ENCODE measurements around the gene PREX1.

PREX1 gene

DNA sequence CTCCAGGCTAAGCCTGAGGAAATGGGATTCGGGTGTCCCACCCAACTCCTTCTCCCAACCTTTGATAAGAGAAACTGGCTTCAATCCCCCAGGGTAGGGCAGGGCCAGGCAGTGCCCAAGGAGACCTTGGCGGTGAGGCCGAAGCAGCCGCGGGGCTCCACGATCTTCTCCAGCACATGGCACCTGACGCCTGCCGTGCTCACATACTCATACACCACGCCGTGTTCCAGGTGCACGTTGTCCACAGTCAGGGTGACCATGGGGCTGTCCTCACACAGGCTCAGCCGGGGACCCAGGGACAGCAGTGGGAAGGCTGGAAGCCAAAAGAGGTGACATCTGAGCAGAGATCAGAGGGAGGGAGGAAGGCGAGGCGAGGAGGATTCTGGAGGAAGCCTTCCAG is 176.5 kb downstream of the PREX1 start:
- no peak for DNase-seq

DNA sequence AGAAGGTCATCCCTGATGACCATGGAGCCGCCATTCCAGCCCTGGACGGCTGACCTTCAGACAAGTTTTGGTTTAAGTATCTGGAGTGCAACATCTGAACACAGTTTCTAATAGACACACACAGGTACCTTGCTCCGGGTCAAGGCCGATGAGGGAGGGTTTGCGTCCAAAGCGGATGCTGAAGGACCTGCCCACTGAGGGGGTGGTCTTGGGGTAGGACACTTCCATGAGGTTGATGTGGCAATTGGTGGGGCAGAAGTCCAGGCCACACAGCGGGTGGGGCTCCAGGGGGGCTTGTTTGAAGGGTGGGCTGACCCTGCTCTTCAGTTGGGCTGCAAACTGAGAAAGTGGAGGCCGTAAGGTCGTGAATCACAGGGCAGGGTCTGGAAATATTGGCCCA is 177.9 kb downstream of the PREX1 start:
- DNase-seq = no peak

DNA sequence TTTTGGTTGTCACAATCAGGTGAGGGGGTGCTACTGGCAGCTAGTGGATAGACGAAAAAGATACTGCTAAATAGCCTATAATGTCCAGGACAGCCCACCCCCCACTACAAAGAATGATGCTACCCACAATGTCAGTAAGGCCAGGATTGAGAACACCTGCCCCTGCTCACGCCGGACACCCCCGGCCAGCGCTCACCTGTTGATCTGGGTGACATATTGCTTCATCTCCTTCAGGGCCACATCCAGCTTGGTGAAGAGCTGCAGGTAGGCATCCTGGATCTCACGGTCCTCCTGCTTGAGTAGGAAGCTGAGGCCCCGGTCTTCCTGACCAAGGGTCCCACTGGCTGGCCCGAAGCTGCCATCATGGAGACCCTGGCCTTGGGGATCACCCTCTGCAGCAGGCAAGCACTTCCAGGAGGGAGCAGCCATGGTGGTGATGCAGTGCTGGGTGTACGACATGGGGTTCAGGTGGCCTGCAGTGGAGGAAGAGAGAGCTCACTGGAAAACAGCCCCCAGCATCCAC is 178.6 kb downstream of the PREX1 start:
- DNase-seq = no peak

DNA sequence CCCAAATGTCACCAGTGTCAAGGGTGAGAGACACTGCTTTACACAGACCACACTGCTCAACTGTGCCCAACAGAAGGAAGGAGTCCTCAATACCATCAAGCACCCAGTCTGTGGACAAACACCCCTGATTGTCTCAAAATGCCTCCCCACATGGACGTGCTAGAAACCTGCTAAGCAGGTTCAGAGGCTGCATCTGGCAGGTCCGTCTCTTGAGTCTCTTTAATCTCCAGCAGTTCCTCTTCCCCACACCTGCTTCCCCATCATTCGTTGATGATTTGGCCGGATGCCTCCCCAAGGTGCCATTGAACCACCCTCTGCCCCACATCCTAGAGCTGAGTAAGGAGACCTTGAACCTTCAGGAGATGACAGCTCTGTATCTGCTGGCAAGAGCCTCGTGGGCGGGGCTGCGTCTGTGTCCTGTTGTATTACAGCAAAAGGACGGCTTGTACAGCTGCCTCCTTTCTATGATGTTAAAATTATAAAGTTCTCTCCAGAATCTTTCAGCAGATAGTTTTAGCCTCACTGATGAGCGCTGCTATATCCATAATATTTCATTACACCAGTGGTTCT is 179.2 kb downstream of the PREX1 start:
- no peak for DNase-seq

DNA sequence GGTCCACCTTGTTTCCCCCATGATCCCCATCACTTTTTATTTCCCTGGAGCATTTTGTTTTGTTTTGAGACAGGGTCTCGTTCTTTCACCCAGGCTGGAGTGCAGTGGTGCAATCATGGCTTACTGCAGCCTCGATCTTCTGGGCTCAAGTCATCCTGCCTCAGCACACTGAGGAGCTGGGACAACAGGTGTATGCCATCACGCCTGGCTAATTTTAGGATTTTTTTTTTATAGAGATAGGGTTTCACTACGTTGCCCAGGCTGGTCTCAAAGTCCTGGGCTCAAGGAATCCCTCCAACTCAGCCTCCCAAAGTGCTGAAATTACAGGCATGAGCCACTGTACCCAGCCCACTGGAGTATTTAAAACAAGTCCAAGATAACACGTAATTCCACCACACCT is 179.9 kb downstream of the PREX1 start:
- no peak for DNase-seq

DNA sequence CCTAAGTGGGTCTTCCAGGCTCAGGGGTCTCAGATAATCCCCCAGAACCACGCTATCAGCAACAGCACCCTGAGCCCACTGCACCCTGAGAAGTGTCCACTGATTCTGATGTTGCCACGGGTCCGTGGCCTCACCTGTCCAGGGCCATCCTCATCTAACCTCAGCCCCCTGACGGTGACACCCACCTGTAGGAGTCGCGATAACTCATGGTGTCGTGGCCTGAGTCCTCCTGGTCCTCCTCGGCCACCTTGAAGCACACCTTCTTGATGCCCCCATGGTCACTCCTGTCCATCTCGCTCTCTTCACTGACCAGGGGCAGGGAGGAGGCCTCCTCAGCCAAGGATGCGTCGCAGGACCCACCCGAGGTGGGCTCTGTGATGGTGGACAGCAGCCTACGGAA is 182.1 kb downstream of the PREX1 start:
- DNase-seq = no peak

DNA sequence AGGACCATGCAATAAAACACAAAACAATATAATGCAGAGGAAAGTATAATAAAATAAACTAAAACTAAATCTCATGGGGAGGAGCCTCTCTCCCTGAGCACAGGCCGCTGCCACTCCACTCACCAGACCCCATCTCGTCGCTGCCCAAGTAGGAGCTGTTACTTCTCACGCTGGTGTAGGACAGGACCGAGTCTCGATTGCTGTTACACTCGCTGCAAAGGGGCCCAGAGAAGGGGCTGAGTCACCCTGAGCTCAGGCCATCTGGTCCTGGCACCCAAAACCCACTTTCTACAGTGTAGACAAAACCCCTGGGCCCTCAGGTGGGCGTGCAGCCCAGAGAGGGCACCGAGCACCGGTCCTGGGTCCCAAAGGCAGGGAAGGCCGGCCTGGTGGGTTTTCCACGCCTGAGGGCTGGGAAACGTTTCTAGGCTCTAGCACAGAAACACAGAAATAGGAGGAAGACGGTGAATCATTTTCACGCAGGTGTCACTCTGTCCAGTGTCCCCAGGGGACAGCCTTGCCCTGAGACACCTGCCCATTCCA is 183.4 kb downstream of the PREX1 start:
- no peak for DNase-seq

DNA sequence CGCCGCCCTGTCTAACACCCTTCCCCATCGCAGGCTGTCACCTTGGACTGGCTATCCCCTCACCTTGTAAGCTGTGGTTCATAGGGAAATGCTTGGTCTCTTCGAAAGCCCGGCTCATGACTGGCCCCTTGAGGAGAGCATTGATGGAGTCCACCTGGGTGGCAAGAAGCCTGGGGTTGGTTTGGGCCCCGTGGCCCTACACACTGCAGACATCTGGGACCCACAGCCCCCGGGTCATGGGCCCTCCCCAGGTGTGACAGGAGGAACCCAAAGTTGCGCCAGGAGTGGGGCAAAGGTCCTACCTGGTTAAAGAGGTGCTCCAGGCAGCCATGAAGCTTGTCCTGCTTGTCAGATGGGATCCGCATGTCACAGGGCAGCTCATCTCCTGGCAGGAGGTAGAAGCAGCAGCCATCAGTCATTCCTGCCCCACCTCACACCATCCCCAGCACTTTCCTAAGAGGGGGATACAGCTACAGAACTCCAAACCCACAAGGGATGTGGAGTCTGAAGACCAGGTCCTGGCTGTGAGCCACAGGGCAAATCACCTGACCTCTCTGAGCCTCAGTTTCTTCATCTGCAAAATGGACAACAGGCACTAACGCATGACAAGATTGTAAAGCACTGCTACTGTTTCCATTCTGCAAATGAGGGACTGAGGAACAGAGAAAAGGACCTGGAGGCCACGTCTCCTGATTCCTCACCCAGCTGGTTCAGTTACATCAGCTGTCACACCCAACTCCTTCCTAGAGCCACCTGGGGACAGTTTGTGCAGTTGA is 185.5 kb downstream of the PREX1 start:
- no peak for DNase-seq

DNA sequence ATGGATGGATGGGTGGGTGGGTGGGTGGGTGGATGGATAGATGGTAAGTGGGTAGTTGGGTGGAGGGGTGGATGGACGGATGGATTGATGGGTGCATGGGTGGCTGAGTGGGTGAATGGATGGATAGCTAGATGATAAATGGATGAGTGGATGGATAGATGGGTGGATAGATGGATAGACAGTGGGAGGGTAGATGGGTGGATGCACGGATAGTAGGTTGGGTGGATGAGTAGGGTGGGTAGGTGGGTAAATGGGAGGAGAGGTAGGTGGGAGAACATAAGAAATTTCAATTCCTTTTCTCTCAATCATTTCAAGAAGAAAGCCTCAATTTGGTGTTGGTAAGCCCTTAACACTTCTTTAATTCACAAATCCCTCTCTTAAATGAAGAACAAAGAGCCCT is 186.9 kb downstream of the PREX1 start:
- DNase-seq = no peak

DNA sequence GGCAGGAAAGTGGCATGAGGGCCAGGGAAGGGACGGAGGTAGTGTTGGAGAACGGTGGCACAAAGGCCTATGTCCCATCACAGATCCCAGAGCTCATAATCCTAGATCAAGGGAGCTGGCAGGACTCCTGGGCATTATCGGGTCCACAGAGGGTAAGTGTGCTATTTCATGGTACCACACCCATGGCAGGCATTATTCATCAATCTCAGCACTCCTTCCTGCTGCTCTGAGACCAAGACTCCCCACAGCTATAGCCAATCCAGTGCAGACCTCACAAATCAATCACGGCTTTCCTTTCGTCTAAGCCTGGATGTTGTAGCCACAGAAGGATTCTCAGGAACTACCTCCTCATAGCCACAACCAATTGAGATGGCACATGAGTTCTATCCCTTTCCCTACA is 187.9 kb downstream of the PREX1 start:
- no peak for DNase-seq

DNA sequence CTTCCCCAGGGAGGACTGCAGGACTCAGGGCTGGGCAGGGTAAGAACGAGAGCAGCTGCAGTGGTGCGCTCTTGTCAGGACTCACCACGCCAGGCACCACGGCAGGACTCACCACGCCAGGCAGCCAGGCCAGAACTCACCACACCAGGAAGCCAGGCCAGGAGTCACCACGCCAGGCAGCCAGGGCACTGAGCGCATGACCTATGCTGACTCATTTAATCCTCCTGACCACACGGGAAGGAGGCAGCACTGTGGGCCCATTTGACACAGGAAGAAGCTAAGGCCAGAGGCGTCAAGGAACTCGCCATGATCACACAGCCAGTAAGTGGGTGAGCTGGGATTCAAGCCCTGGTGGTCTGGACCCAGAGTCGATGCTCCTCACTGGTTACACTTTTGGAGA is 189.3 kb downstream of the PREX1 start:
- peak; percentile 8 for DNase-seq

DNA sequence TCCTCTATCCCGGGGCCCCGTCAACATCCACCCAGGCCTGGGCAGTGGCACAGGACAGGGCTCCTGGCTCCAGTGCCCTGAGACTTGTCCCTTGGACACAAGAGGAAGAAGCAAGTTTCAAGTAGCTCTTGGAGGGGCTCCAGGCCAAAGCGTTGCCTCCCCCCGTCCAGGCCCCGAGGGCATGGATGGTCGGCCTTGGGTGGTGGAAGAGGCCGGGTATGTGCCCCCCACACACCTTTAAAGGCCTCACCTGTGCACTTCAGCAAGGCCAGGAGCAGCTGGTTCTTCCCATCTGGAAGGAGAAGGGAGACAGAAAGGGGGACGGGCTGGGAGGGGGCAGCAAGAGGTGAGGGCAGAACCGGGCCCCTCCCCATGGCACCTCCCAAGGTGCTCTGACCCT is 190.3 kb downstream of the PREX1 start:
- DNase-seq = no peak

DNA sequence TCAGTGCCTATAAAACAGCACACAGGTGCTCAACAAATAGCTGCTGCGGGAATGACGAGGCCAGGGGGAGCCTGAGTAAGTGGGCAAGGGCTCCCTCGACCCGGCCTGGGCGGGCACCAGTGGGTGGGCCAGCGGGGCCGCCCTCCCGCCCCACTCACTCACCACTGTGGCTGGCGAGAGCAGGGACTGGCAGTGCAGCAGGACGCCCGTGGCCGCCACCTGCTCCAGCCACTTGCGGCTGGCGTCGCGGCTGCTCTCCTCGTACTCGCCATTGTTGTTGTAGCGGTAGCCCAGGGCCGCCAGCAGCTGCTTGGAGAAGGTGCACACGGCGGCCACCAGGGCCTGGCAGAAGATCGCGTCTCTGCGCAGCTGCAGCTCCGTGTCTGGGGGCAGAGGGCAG is 191.5 kb downstream of the PREX1 start:
- no peak for DNase-seq

DNA sequence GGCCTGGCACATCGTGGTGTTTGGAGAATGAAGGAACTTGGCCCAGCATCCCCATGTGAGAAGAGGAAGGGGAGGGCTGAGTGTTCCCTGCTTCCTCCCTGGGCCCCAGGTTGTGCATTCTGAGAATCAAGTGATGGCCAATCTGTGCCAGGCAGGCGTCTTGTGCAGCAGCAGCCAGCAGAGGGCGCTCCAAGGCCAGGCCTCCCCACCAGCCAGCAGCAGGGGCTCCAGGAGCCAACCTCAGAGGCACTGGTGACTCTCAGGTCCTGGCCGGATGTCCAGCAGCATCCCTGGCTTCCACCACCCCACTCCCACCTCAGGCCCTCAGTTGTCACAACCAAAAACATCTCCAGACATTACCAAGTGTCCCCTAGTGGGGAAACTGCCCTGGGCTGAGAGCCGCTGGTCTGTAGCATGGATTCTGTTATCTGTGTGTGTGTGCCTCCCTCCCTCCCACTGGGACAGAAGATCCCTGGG is 192.0 kb downstream of the PREX1 start:
- DNase-seq = peak; percentile 30

DNA sequence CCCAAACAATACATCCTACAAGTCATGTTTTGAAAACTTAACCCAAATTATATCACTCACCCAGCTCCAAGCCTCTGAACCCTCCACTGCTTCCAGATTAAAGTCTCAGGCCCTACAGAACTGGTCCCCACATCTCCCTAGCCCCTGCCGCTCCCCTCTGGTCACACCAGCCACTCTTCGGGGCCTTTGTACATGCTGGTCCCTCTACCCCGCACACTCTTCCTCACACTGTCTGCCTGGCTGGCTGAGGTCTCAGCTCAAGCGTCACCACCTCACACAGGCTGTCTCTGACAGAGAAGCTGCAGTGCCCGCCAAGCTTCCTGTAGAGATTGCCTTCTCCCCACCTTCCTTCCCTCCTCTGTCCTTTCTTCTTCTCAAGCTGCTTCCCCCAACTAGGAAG is 192.4 kb downstream of the PREX1 start:
- DNase-seq = no peak

DNA sequence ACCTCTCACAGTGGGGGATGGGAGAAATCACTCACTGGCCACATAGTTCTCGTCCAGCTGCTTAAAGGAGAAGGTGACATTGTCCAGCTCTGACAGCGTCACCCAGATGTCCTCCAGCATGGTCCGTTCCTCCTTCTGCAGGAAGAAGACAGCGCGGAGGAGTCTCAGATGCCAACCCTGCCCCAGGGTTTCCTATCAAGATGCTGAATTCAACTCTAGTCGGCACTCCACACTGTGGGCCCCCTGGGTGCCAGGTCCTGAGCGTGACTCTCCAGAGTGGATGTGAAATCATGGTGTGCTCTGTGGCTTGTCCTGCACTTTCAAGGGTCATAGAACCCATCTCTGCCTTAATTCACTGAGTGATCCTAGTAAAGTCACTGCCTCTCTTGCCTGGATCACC is 193.2 kb downstream of the PREX1 start:
- DNase-seq = no peak

DNA sequence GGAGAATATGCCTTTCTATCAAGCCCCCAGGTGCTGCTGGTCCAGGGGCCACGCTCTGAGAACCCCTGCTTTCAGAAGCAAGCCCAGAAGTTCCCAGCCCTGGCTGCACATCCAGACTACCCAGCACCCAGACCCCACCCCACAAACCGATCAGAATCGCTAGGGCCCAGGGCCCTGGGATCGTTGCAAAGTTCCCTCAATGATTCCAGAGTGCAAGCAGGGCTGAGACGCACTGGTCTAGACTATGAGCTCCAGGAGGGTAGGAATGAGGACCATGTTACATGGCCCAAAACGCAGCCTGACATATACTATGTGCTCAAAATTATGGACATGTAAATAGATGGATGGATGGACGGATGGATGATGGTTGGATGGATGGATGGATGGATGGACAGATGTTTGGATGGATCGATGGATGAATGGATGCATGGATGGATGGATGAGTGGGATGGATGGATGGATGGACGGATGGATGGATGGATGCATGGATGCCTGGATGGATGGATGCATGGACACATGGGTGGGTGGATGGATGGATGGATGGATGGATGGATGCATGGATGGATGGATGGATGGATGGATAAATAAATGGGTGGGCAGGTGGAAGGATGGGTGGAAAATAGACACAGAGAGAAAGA is 194.1 kb downstream of the PREX1 start:
- DNase-seq = no peak

DNA sequence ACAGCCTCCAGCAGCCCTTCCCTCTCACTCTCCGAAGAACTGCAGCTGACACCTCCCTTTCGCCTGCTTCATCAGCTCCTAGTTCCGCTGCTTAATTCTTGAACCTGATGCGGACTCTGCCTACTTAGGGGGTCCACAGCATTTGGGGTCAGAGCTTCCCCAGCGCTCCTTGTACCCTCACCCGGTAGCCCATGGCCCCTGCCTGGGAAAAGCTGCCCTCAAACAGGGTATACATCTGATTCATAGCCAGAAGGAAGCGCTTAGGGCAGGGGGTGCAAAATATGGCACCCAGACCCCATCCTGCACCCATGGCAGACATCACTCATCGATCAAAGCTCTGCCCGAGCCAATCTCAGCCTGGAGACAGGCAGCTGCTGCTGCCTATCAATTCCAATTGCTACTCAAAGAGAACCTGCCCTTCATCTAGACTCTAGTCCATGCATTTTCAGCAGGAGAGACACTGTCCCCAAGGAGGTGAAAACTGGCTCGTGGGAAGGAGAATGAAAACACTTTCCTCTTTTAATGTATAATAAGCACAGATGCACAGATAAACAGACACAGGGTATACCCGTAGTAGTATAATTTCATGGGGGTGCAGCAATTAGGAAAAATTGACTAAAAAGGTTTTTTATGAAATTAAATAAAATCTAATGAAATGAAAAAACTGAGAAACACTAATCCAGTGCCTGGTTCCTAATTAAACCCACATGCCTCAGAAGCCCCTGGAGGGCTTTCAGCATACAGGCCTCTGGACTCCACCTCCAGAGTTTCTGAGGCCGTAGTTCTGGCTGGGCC is 194.8 kb downstream of the PREX1 start:
- no peak for DNase-seq

DNA sequence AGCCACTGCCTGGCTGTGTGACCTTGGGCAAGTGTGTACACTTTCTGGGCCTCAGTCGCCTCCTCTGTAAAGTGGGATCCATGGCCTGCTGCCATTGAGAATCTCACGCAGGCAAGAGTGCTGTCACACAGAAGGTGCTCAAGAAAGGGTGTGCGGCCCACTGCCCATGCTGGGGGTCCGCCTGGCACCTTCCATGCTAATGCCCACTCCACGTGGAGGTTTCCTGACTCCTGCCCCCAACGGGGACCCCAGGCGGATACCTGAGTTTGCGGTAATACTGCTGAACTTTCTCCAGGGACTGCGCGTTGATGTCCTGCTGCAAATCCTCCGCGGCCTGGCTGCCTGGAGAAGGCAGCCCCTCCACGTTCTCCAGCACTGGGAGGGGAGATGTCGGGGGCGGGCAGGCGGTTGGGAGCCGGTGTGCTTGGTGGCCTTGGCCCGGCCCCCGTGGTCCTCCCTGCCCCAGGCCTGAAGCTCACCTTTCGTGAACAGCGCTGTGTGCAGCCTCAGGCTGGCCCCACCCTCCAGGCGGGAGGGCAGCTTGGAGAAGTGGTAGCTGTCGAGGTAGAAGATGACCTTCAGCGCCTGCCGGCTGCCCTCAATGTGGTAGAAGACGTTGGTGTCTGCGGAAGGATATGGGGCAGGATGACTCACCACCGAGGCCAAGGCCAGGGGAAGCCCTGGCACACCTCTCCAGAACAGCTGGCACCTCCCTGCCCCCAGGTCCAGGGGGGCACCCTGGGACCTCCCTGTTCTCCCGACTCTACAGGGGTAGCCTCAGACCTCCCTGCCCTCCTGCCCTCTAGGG is 195.6 kb downstream of the PREX1 start:
- no peak for DNase-seq

DNA sequence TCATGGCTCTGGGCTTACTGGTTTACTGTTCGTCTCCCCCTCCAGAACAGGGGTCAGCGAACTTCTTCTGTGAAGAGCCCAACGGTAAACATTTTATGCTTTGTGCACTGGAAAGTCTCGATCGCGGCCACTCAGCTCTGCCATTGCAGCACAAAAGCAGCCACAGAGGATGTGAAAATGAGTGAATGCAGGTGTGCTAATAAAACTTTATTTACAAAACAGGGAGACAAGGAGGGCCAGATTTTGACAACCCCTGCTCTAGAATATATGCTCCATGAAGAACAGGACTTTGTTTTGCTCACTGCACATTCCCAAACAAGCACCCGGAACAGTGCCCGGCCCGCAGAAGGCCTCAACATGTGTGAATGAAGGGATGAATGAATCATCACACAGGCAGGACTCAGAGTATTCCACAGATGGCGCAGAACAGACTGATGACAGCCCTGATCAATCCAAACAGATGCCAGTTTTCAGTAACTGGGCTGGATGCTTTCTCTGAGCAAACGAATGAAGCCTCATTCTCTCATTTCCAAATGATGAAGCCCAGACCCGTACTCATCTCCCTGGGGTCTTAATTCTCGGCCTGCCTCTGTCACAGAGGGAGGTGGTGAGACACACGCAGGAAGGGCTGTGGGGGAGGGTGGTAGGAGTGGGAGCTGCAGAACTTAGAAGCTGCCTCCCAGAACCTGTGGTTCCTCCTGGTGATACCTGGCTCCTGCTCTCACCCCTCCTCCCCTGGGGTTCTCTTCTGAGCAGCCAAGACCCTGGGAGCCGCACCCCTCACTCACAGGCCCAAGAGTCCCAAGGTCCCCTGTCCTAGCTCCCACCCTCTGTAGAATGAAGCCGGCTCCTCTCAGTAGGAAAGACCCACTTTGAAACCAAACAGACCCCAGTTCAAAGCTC is 196.4 kb downstream of the PREX1 start:
- DNase-seq = peak; percentile 80

Data from fibroblast of skin of right biceps (primary cell).